Stomach (tissue), 9 donors: ENCODE data around the gene CXCL17. TPM values are rescaled to one million over a fixed set of nuclear protein-coding genes. Genes with fewer than 3 reads are reported as not detected.

ENCODE experiments used
- DNase-seq, 2 donors: peaks; one replicate each; pipeline versions ENCODE4 v3.0.0 to v3.0.0-alpha.2; 2013 to 2019
- H3K27ac ChIP-seq, 5 donors: fragments of 200-600 bp in 4 of 5; sonication (generic) in 4 of 5; one replicate each; pipeline ENCODE4 v1.5.1; 2013 to 2019; ENCODE audit warnings: mild to moderate bottlenecking in 1 of 5, moderate library complexity in 1 of 5
- H3K27me3 ChIP-seq, 3 donors: fragments of 200-600 bp; sonication (generic); one replicate each; pipeline ENCODE4 v1.5.1; 2017 to 2019; ENCODE audit warnings: mixed run types in 1 of 3
- H3K36me3 ChIP-seq, 4 donors: fragments of 200-600 bp; sonication (generic); 1 replicate in 3 of 4; 2 replicates in 1 of 4; pipeline ENCODE4 v1.5.1; 2016 to 2019
- H3K4me1 ChIP-seq, 4 donors: fragments of 200-600 bp; sonication (generic); one replicate each; pipeline ENCODE4 v1.5.1; 2016 to 2019
- H3K4me3 ChIP-seq, 4 donors: fragments of 200-600 bp; sonication (generic) in 3 of 4; one replicate each; pipeline ENCODE4 v1.5.1; 2016 to 2019; ENCODE audit warnings: mild to moderate bottlenecking in 1 of 4
- H3K9me3 ChIP-seq, 4 donors: fragments of 200-600 bp; sonication (generic); one replicate each; pipeline ENCODE4 v1.5.1; 2016 to 2019
- EP300 ChIP-seq: sonication (generic); formaldehyde crosslinking; IDR thresholded peaks from one replicate; pipeline ENCODE4 v1.6.1; 2017; ENCODE audit warnings: antibody characterized with exemption
- POLR2A ChIP-seq, 4 donors: fragments of 450-650 bp; IDR thresholded peaks; one replicate each; pipeline ENCODE4 v1.6.1; 2016; ENCODE audit warnings: antibody characterized with exemption in 4 of 4, control low read depth in 2 of 4, mild to moderate bottlenecking in 1 of 4, moderate library complexity in 1 of 4
- POLR2AphosphoS5 ChIP-seq, 3 donors: sonication (generic); formaldehyde crosslinking; IDR thresholded peaks; one replicate each; pipeline ENCODE4 v1.6.1; 2016; ENCODE audit warnings: antibody characterized with exemption in 3 of 3
- WGBS, 5 donors: extraction: QIAGEN DNeasy Blood & Tissue Kit in 3 of 5; methylation state at CpG; one replicate each; pipeline versions ENCODE4 v1.1.5 to v1.1.7; 2013 to 2018; 5-methylcytosine and 5-hydroxymethylcytosine counted together
- intact Hi-C: fragments of 100-400 bp; cut with DNase I; formaldehyde crosslinking; loops from one replicate; pipeline ENCODE4 v1.15.1; 2023; ENCODE audit warnings: low total_unique reads
- polyA plus RNA-seq, 3 donors: library from polyadenylated mRNA; stranded (reverse); fragments of 200-250 nt; gene quantifications; one replicate each; pipeline ENCODE4 v1.2.3, GENCODE V29; 2013
- total RNA-seq, 5 donors: library from RNA; depleted of rRNA; stranded (reverse); fragments of >200 nt; gene quantifications; one replicate each; pipeline versions ENCODE4 v1.1.0 to v1.2.3, GENCODE V29; 2014 to 2016
- TF ChIP-seq, protein P1 (sequence below), 7 experiments: fragments of 450-650 bp in 4 of 7; fragments of 200-600 bp in 3 of 7; sonication (generic) in 3 of 7; IDR thresholded peaks; one replicate each; pipeline ENCODE4 v1.5.1; 2016 to 2019; ENCODE audit warnings: antibody characterized with exemption in 7 of 7, control low read depth in 2 of 7, mild to moderate bottlenecking in 1 of 7
- donor health status: healthy with polysubstance abuse.
- donor health status: Bipolar disorder and iron deficiency.
- donor health status: healthy.

CXCL17 gene
- total and polyA plus RNA-seq, 8 donors, result 7.6 to 518 (median 107) TPM; not detected in 1

DNA sequence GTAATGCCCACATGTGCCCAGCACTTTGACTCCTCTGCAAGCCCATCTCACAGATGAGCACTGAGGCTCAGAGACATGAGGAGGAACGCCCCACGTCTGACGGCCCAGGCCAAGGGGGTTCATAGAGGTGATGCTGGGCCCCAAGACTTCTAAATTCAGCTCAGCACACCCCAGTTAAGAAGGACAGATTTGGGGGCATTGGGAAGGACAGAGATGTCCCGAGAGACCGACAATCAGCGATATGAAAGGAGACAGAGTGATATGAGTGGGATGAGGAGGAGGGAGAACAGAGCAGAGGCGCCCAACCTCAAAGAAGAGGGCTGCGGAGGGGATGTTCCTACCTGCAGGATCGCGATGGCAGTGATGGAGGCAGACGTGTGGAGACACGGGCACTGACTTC is 52.8 kb downstream of the CXCL17 start, which contains the start of gene CNFN:
TSS of gene CNFN (minus strand) at position 399 of the 400 bp plus-strand sequence. CDS start 1,260 bp downstream, outside the sequence.
- no peaks in the 10 kb centered on the region for H3K9me3 ChIP-seq
- H3K4me3 ChIP-seq, result no peak within 1 kb of the TSS
- no peak for DNase-seq
- no peak within 1 kb of the TSS for H3K27ac ChIP-seq
- no peak for TF ChIP-seq EP300
- TF ChIP-seq, protein P1, sequence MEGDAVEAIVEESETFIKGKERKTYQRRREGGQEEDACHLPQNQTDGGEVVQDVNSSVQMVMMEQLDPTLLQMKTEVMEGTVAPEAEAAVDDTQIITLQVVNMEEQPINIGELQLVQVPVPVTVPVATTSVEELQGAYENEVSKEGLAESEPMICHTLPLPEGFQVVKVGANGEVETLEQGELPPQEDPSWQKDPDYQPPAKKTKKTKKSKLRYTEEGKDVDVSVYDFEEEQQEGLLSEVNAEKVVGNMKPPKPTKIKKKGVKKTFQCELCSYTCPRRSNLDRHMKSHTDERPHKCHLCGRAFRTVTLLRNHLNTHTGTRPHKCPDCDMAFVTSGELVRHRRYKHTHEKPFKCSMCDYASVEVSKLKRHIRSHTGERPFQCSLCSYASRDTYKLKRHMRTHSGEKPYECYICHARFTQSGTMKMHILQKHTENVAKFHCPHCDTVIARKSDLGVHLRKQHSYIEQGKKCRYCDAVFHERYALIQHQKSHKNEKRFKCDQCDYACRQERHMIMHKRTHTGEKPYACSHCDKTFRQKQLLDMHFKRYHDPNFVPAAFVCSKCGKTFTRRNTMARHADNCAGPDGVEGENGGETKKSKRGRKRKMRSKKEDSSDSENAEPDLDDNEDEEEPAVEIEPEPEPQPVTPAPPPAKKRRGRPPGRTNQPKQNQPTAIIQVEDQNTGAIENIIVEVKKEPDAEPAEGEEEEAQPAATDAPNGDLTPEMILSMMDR (IDR thresholded peaks at IDR 0.05), result no peak
- TF ChIP-seq POLR2A (IDR thresholded peaks at IDR 0.05), result no peak
- H3K27me3 ChIP-seq, result peaks cover 6 to 67% (median 41%) of the 10 kb centered on the region in 3 donors
- H3K4me1 ChIP-seq, result peaks cover 8 to 14% (median 11%) of the 10 kb centered on the region in 4 donors
- no peaks in the 10 kb centered on the region for H3K36me3 ChIP-seq
- 43 to 69% (median 53%) methylated on average over 12 of the region's 12 CpGs for WGBS, 5 donors
- intact Hi-C loops, result no loop called here

DNA sequence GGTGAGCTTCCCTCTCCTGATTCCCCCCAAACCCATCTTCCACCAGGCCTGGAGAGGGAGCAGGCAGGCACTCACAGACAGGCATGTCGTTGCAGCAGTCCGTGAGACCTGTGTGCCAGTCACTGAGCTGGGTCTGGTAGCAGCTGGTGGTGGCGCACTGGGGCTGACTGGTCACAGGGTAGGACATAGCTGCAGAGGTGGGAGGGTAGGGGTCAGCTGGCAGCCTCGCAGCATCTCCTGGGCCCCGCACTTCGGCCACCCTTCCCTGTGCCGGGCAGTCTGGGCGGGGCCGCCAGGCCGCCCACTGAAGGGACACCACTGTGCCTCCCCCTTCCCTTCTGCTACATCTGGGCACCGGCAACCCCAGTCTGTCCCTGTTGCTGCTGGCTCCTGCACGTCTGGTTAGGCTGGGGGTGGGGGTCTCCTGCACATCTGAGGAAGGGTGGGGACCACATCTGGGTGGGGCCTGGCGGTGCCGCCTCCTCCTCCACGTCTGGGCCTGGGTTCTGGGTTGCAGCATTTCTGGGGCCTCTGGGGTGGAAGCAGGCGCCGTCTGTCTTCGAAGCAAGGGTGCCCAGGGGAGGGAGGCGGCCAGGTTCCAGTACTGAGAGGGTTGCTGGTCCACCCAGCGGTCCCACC is 53.8 kb downstream of the CXCL17 start:
- DNase-seq, result no peak
- Histone ChIP-seq H3K4me1 (peaks cover 8 to 14% (median 11%) of the 10 kb centered on the region in 4 donors), H3K27ac (no peak overlapping the region), H3K36me3 (no peaks in the 10 kb centered on the region), H3K9me3 (no peaks in the 10 kb centered on the region), H3K4me3 (no peak overlapping the region), H3K27me3 (peaks cover 6 to 74% (median 44%) of the 10 kb centered on the region in 3 donors)
- no peak for TF ChIP-seq POLR2AphosphoS5 (IDR thresholded peaks at IDR 0.05)
- TF ChIP-seq EP300, result no peak
- TF ChIP-seq, protein P1 (IDR thresholded peaks at IDR 0.05), result no peak
- no peak for TF ChIP-seq POLR2A (IDR thresholded peaks at IDR 0.05)
- intact Hi-C loops, result no loop called here
- WGBS, 5 donors, result 73 to 89% (median 75%) methylated on average over 10 to 20 of the region's 20 CpGs

DNA sequence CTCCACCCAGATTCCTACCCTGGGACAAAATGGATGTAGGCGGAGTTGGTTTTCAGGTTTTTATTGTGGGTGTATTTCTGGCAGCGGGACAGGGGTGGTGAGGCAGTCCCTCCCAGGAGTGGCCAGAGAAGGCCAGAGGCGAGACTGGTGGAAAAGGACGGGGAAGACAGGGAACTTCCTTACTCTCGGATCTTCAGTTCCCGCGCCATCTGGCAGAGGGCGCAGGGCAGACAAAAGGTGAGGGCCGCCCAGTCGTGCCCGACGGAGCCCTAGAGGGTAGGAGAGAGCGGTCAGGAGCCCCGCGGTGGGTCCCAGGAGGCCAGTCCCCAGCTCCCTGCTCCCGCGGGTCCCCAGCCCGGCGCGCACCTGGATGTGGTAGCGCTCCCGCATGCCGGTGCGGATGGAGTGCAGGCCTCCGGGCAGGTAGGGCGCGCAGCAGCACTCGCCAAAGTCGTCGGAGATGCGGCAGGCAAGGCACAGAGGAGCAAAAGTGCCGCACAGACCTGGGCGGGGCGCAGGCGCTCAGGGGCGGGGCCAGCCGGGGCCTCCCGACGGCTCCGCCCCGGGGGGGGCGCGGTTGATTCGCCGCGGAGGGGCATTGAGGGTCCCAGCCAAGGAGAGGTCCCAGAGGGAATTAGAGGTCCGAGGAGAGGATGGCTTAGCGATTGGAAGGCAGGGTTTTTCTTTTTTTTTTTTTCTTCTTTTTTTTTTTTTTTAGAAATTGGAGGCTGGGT is 55.6 kb downstream of the CXCL17 start:
- Histone ChIP-seq H3K9me3 (no peaks in the 10 kb centered on the region), H3K27me3 (peaks cover 6 to 91% (median 54%) of the 10 kb centered on the region in 3 donors), H3K27ac (peak overlapping the region in 4 of 5 donors; percentile 5 to 56 (median 20)), H3K4me3 (peak overlapping the region; percentile 35 to 48 (median 40)), H3K36me3 (no peaks in the 10 kb centered on the region), H3K4me1 (peaks cover 8 to 14% (median 11%) of the 10 kb centered on the region in 4 donors)
- DNase-seq, result peak; percentile 55 to 71
- intact Hi-C loops, result no loop called here
- no peak for TF ChIP-seq EP300
- TF ChIP-seq, protein P1 (IDR thresholded peaks at IDR 0.05), result peak in 4 of 7 experiments; percentile 14 to 19 (median 16)
- no peak for TF ChIP-seq POLR2AphosphoS5 (IDR thresholded peaks at IDR 0.05)
- TF ChIP-seq POLR2A (IDR thresholded peaks at IDR 0.05), result no peak
- 1 to 3% (median 1%) methylated on average over 30 to 48 of the region's 48 CpGs for WGBS, 5 donors

DNA sequence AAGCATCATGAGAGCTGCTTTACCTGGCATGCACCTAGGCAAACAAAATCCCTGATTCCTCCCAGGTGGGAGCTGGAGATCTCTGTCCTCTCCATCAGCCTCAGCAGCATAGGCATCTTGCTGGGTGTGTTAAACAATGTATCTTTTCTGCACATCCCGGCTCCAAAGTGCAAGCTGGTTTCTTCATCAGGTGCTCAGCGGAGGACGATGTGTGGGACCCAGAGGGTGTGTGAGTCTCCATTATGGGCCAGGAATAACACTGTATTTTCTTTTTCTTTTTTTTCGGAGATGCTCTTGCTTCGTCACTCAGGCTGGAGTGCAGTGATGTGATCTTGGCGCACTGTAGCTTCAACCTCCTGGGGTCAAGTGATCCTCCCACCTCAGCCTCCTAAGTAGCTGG is 62.6 kb downstream of the CXCL17 start:
- Histone ChIP-seq H3K27me3 (peaks cover 0 to 40% (median 14%) of the 10 kb centered on the region in 3 donors), H3K4me1 (no peaks in the 10 kb centered on the region), H3K27ac (no peak overlapping the region), H3K4me3 (no peak overlapping the region), H3K9me3 (no peaks in the 10 kb centered on the region), H3K36me3 (peaks cover 7 to 17% (median 16%) of the 10 kb centered on the region in 4 donors)
- intact Hi-C loops, result no loop called here
- TF ChIP-seq POLR2A (IDR thresholded peaks at IDR 0.05) (no peak), EP300 (no peak), POLR2AphosphoS5 (IDR thresholded peaks at IDR 0.05) (no peak)
- TF ChIP-seq, protein P1 (IDR thresholded peaks at IDR 0.05), result no peak
- no peak for DNase-seq
- 73 to 87% (median 85%) methylated on average over 6 of the region's 6 CpGs for WGBS, 5 donors
